IPS-18c (cell line): ENCODE data around the gene MSI2.

Experiments
- H3K4me3 ChIP-seq: 2 replicates; pipeline ENCODE4 v1.7.0; 2013; ENCODE audit warnings: low read depth, mild to moderate bottlenecking, low read length, moderate library complexity; ENCODE audit not compliant: insufficient read depth
- H3K9me3 ChIP-seq: one replicate; pipeline ENCODE4 v1.6.1; 2013; ENCODE audit warnings: mild to moderate bottlenecking, low read length, moderate library complexity; ENCODE audit not compliant: control insufficient read depth, insufficient read depth

Gene MSI2

DNA sequence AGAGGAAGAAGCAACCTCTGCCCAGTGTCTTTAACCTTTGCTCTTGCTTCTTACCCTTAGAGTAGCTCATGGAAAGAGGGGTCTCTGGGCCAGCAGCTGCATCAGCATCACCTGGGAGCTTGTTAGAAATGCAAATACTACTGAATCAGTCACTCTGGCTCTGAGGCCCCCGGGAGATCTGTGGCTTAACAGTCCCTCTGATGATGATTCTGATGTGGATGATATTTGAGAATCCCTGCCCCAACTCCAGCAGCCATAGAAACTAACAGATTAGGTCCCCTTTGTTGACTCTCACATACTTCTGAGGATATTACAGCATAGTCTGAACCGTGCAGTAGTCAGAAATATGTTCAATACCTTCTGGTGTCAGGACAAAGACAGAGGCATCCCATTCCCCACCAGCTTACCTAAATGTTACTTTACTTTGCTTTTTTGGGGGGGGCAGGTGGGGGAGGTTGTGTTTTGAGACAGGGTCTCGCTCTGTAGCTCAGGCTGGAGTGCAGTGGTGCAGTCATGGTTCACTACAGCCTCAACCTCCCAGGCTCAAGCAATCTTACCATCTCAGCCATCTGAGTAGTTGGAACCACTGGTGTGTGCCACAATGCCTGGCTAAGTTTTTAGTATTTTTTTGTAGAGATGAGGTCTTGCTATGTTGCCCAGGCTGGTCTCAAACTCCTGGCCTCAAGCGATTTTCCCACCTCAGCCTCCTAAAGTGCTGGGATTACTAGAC, 268.7 kb downstream of the MSI2 start:
- Histone ChIP-seq H3K9me3 (no peaks in the 10 kb centered on the region), H3K4me3 (no peak overlapping the region)

DNA sequence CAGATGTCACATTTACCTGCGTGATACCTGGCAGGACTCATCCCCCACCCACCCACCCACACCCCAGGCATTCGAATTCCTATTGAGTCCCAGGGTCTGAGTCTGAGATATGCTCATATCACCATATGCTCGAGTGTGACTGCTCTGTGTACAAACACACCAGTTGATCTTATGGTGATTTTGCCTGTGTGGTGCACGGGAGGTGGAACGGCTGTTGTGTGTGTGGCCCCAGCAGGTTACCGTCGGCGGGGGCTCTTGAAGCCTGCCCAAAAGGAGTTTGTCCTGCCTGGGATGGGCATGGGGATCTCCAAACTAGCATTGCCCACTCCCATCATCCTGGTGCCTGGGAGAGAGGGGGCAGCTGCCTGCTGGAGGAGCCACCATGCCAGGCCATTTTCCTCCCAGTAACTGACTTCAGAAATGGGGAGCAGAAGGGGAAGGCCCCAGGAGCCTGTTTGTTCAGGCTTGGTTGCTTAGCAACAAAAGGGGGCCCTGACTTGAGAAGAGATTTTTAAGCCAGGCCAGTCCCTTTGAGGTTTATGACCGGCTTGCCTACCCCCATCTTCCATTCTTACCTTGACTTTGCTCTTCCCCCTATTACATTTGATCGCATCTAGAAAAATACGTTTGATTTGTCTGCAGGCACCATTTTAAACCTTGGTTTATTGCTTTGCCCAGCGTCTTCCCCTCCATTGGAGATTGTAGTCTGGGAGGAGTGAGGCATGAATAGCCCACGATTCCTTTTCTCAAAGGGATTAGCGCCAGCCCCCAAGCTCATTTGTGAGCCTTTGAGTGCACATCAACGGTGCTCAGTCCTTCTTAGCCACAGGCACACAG, 271.1 kb downstream of the MSI2 start:
- Histone ChIP-seq H3K9me3 (no peaks in the 10 kb centered on the region), H3K4me3 (no peak overlapping the region)

DNA sequence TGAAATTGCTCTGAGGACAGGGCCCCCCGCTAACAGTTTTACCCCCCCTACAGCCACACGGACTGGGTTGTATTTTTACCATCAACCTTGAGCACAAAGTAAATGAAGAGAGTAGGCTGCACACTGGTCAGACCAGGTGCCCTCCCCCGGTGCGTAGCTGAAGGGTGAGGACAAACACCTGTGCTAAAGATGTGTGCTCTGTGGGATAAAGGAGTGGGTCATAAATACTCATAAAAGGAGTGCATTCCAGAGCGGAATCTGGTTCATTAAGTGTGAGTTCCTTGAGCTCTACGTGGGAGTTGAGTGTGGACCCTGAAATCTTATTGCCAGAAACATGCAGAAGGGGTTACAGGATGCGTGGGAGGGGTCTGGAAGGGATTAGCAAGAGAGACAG, 271.7 kb downstream of the MSI2 start:
- Histone ChIP-seq H3K9me3 (no peaks in the 10 kb centered on the region), H3K4me3 (no peak overlapping the region)

DNA sequence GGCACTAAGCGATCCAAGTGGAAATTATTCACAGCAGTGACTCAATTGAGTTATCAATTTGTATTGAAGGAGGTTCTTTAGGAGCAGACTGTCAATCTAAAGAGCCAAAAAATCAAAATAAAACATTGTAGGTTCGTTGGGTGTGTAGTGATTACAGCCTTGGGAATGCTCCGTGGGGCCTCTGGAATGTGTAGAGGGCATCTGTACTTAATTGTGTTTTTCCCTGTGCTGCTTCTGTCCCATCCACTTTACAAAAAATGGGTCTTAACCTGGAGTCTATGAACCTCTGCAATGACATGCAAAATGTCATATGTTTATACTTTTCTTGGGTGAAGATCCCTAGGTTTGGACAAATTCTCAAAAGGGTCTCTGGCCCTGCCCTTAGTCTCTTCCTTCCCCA, 273.7 kb downstream of the MSI2 start:
- Histone ChIP-seq H3K4me3 (no peak overlapping the region), H3K9me3 (no peaks in the 10 kb centered on the region)

DNA sequence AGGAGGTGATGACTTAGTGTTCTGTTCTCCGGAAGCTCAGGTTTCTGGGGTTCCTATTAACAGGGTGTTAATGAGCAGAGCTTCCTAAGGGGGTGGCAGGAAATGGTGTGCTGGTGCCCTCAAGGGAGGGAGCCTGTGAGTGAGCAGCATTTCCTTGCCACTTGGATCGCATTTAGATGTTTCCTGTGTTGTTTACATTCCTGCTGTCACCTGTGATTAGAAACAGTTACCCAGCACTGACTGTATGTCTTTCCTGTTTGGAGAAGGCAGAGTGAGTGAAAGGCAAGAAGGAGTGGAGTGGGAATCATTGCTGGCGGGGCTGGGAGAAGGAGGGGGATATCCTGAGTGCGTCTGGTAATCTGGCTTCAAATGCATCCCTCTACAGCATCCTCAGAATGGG, 274.2 kb downstream of the MSI2 start:
- peaks cover 2% of the 10 kb centered on the region for H3K9me3 ChIP-seq

DNA sequence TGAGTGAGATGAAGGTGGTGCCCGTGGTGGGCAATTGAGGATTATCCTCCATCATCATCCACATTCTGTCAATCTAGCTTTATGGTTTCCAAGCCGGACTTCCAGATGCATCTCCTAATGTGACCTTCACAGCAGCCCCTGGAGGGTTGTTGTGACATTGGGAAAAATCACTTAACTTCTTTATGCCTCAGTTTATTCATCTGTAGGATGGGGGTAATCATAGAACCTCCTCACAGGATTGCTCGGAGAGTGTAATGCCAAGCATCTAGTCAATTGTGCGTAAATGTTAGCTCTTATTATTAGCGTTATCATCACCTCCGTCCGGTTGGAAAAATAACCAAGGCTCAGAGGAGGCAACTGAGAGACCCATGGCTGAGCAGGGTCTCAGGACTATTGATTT, 274.8 kb downstream of the MSI2 start:
- no peak overlapping the region for H3K4me3 ChIP-seq
- H3K9me3 ChIP-seq = peaks cover 2% of the 10 kb centered on the region

More for the DNA sequence above, 274.2 kb downstream of the MSI2 start:
- no peak overlapping the region for H3K4me3 ChIP-seq

DNA sequence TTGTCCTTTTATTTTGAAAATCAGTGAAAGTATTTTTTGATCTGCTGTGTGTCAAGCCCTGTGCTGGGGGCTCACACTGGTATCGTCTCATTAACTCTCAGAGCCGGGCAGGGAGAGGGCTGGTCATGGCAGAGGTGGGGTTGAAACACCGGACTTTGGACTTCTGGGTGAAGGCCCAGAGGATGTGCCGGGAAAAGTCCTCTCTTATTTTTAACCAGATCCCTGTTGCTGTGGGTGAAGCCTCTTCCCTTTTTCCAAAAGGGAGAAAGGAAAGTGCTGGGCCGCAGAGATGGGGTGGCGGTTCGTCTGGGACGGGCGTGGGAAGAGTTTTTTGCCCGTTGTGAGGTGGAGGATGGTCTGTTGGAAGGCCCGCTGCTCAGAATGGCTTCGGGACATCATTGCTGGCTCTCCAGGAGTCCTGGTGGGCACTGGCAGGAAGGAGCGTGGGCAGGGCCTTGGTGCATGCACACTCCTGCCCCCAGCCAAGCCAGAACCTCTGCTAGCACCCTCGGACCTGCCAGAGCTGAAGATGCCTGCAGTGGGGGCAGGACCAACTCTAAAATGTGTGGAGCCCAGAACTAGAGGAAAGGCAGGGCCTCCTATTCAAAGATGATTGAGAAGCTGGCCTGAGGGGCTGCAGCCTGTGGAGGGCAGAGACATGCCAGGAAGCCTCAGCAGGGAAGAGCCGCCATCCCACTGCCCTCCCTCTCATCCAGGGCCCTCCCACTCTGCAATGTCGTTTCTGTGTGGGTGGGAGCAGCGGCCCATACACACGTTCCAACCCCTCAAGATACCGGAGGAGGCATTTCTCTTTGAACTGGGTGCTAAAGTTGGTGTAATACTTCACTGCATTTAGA, 275.6 kb downstream of the MSI2 start:
- H3K4me3 ChIP-seq = no peak overlapping the region
- peaks cover 2% of the 10 kb centered on the region for H3K9me3 ChIP-seq

DNA sequence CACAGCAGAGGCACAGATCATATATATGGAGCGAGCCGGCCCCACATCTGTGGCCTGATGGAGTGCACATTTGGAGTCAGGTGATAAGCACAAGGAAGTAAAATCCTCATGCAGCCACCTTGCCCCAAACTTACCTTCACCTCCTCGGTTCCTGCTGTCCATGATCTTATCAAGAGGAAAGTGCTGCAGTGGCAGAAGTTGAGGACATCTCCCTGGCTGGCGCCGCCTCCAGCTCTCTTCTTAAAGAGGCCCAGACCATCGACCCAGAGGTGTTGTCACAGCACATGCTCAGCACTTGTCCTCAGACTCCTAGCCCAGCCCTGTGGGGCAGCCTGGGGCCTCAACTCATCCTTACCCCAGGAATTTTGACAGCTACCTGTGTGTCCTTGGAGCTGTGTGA, 276.2 kb downstream of the MSI2 start:
- H3K9me3 ChIP-seq = peaks cover 2% of the 10 kb centered on the region
- H3K4me3 ChIP-seq = no peak overlapping the region

DNA sequence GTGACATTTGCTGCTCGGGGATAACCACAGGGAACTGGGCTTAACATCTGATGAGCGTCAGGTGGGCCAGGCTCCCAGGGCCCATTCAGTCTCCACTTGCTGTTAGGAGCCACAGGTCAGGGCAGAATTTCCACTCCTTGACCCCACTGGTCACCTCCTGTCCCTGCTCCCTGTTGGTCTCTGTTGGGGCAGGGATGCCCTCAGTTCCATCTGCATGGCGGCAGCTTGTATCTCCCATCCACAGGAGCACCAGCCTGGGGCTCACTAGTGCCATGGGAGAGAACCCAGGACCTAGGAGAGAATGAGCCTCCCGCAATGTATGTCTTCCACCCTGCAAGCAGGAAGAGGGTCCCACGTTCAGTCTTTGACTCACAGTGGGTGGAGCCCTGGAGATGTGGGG, 276.6 kb downstream of the MSI2 start:
- Histone ChIP-seq H3K4me3 (no peak overlapping the region), H3K9me3 (peaks cover 2% of the 10 kb centered on the region)

DNA sequence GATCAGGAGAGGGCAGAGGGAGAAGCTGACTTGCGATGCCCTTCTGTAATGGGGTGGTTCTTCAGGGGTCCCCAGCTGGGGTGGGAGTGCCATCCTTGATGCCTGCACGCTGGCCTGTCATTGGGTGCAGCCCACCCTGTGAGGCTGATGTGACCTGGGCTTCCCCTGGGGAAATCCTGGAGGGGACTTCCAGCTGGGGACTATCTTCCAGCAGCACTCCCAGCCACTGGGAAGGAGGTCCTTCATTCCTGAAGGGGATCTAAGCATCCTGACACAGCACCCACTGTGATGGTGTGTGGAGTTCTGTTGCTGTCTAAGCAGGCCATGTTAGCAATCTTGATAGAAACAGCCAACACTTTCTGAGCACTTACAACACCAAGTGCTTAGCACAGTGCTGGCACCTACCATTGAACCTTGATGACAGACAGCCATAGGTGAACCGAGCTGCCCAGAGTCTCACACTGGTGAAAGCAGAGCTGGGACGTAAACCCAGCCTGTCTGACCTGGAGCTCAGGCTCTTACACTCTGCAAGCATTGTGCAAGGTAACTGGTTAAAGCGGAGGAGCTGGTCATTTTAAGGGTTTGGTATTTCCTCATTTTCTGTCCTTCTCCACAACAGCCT, 277.5 kb downstream of the MSI2 start:
- Histone ChIP-seq H3K4me3 (no peak overlapping the region), H3K9me3 (peaks cover 2% of the 10 kb centered on the region)

DNA sequence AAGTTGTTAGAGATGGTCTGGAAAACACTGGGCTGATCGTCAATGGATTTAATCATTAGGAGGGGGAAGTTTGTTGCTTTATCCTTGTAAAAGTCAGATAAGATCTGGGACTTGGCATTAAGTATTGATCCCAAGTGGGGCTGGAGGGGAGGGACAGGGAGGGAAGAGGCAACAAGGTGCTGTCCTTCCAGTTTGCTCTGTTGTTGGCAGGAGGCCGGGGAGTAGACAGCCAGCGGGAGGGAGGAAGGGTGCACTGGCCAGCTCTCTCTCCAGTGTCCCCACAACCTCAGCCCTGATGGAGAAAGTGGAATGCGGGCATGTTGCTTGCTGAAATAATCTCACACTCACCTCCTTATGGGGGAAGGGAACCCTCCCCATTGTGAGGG, 278.5 kb downstream of the MSI2 start:
- Histone ChIP-seq H3K9me3 (peaks cover 2% of the 10 kb centered on the region), H3K4me3 (no peak overlapping the region)

DNA sequence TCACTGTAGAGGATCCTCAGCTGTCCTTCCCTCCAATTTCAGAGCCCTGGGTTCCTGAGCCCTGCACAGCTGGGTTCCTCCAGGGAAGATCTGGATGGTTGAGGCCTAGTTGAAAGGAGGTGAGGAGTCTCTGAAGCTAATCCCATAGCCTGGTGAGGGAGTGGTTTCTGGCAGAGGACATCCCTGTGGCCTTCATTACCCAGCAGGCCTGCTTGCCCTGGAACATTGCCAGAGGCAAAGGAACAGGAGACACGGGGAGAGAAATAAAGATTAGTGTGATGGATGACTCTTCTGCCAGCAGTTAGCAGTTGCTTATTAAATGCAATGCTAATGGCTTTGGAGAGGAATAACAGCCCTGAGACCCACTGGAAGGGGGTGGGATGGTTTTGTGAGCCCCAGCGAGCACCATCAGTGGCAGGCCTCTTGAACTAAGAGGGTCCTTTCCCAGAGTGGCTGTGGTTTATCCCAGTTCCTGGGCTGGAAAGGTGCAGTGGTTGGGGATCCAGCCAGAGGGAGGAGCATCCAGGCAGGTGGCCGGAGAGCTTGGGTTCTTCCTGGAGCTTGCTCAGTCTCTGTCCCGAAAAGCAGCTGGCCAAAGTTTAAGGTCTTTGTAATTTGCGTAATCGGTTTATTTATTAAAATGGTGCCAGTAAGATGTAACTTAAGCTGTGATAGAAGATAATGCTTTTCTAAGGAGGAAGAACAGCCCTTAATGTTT, 279.1 kb downstream of the MSI2 start:
- peaks cover 2% of the 10 kb centered on the region for H3K9me3 ChIP-seq
- H3K4me3 ChIP-seq = no peak overlapping the region

DNA sequence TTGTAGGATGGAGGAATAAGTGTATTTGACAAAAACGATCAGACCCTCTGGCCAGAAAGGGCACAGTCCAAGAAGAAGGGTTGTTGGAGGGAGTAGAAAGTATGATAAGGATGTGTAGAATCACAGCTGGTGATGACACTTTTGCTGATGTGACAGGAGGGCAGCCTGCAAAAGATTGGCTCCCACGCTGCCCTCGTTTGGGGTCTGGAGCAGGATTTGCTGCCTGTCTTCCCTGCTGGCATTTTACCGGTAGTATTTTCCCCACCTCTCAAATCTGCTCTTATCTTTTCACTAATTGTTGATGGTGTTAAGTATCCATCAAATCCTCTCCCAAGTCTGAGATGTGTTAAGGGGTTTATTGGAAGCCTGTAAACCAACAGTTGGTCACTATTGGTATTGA, 280.0 kb downstream of the MSI2 start:
- peaks cover 2% of the 10 kb centered on the region for H3K9me3 ChIP-seq
- no peak overlapping the region for H3K4me3 ChIP-seq

DNA sequence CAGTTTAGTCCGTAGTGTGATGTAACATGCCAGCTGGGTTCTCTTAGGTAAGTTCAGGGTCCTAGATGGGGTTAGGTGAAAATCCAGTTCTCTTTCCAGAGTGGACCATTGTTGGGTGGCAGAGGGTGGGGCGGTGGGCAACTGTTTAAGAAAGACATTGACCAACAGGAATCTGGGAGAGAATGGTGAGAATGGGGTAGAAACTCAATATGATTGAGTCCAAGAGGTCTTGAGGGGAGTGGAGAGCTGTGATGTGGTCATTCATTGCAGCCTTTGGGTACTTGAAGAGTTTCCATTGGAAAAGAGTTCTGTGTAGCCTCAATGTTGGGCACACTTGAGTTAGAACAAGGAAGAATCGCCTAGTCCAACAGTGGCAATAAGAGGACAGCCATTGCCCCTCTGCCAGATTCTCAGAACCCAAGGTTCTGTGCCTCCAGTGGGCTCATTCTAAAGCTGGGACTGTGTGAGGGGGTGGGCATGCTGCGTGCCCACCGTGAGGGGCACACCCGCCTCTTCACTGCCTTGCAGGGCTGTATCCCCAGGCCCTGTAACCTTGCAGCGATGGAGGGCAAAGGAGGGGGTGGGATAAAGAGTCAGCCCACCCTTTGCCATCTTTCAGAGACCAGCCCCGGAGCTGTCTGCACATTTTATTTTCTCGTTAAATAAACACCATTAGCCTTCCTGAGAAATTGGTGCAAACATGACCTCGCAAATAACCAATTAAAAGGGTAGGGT, 280.6 kb downstream of the MSI2 start:
- H3K9me3 ChIP-seq = peaks cover 2% of the 10 kb centered on the region
- H3K4me3 ChIP-seq = no peak overlapping the region

DNA sequence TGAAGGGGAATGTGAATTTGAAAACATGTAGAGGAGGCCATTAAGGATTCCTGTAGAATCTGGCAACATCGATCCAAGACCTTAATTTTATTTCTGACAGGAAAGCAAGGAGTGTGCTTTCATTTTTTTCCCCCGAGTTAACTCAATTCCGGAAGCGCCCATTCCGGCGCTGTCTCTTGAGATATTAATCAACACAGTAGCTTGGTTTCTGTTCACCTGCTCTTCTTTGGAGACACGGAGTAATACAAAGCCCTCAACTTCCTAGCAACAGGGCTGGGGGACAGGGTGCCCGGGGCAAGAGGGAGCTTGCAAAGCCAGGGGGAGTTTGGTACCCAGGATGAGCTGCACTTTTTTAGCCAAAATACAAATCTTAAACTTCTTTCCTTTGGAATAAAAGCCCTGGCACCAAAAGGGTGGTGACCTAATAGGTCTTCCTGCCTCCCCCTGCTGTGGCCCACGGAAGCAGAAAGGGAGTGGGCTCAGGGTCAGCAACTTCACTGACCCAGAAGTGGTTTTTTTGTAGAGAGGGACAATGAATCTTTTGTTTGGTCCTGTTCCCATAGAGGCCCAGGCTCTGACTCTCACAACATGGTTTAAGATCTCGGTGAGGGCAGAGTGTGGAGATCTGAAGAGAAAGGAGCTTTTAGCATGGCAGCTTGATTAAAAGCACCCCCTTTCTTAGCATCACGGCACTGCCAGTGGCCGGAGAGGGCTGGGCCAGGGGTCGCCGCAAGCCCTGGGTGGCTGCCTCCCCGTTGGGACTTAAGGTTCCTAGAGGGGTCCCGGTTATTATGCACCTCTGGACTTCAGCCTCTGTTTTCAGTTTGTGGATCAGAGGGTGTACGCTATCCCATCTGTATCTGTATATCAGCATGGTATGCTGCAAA, 281.4 kb downstream of the MSI2 start:
- Histone ChIP-seq H3K4me3 (no peak overlapping the region), H3K9me3 (peaks cover 2% of the 10 kb centered on the region)
